Cortex of kidney (tissue), 1 donor: ENCODE results near the gene IKBKG.
"Not testable (repeated sequence)": the region's sequence is repeated elsewhere in the genome, so short reads cannot be mapped to it uniquely, and the experiment has no call there.

ENCODE experiments used
- DNase-seq: peaks from one replicate; lab custom pipeline; 2025; lab: John Stamatoyannopoulos, UW

The IKBKG gene

GRCh38 chrX:154558896-154559295 is 11.5 kb downstream of the IKBKG start:
- DNase-seq: not testable (repeated sequence)

- not testable (repeated sequence) for DNase-seq
Measured at GRCh38 chrX:154560326-154560725, 12.9 kb downstream of the IKBKG start.

- not testable (repeated sequence) for DNase-seq
Measured at GRCh38 chrX:154562295-154562694, 14.9 kb downstream of the IKBKG start.

- not testable (repeated sequence) for DNase-seq
Measured at GRCh38 chrX:154570361-154570760, 22.9 kb downstream of the IKBKG start.

GRCh38 chrX:154573061-154573460 is 25.6 kb downstream of the IKBKG start:
- DNase-seq: not testable (repeated sequence)

DNA sequence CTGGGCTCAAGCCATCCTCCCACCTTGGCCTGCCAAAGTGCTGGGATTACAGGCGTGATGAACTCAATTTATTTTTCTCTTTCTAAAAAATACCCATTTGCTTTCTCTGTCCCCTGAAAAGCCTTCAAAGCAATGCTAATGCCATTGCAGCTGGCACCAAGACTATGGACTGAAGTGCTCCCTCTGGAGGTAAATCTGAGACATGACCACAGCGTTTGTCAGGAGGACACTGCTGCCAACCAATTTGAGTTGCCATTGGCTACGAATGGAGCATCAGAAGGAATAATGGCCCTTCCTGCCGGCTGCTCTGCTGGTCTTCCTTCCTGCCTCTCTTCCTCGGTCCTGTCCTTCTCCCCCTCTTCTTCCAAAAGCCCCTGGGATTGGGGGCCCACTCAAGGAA is 27.7 kb downstream of the IKBKG start:
- DNase-seq: not testable (repeated sequence)

DNA sequence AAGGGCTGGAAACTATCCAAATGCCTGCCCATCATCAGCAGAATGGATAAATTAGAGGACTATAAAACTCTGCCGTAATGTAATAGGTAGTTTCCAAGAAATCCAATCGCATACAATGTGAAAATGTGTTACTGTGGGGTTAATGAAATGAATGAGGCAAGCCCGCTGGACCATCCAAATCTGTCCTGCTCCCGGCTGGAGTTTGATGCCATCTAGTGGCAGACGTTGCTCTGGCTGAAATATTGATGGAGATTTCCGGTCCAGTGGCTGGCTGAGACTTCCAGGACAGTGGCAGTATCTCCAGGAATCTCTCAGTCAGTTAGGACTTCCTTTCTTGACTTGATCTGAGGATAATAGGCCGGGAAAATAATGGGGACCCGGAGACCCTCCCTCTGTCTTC is 35.6 kb downstream of the IKBKG start:
- not testable (repeated sequence) for DNase-seq

DNA sequence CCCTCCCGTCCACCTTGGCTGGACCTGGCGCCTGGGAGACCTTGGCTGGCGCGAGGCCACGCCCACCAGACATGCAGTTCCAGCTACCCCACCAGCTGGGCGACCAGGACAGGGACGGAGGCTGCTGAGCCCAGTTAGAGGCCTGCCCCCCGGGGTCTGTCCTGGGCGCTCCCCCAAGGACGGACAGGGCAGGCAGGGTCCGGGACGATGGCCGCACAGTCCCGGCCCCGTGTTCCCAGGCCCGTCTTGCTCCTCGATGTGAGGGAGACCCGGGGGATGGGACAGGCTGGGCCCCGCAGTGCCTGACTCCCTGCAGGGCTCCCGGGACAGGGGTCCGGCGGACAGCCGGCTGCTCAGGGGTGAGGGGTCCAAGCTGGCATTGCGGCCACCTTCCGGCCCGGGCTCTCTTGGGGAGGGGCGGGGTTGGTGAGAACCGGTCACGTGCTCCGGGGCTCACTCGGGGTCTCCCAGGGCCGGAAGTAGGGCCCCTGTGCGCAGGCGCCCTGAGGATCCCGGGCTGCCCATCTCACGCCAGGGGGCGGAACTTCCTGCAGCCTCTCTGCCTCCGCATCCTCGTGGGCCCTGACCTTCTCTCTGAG is 37.3 kb downstream of the IKBKG start, which contains the start of gene CTAG1A:
Gene CTAG1A (plus strand): TSS at position 549 of the 599 bp plus-strand sequence. CDS start 74 bp downstream, outside the sequence.
- not testable (repeated sequence) for DNase-seq

- DNase-seq: not testable (repeated sequence)
Measured at GRCh38 chrX:154590415-154590814, 43.0 kb downstream of the IKBKG start.

DNA sequence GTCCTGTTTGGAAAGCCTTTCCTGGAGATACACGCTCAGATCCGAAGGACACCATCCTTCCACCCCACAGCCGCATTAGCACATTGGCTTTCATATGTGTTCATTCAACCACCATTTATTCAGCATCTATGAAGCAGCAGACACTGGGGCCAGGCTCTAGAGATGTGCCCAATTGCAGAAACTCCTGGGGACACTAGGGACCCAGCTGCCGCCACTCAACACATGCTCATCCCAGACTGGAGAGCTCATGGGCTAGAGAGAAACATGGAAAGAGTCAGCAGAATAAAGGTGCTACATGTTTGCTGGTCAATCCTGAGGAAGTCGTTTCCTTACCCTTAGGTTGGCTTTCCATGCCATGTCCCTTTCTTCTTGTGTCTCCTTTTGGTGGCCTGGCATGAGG is 45.1 kb downstream of the IKBKG start:
- no peak for DNase-seq

GRCh38 chrX:154593201-154593600 is 45.8 kb downstream of the IKBKG start:
- no peak for DNase-seq

GRCh38 chrX:154594491-154594890 is 47.1 kb downstream of the IKBKG start:
- no peak for DNase-seq

GRCh38 chrX:154595559-154596249 is 48.3 kb downstream of the IKBKG start:
- no peak for DNase-seq

DNA sequence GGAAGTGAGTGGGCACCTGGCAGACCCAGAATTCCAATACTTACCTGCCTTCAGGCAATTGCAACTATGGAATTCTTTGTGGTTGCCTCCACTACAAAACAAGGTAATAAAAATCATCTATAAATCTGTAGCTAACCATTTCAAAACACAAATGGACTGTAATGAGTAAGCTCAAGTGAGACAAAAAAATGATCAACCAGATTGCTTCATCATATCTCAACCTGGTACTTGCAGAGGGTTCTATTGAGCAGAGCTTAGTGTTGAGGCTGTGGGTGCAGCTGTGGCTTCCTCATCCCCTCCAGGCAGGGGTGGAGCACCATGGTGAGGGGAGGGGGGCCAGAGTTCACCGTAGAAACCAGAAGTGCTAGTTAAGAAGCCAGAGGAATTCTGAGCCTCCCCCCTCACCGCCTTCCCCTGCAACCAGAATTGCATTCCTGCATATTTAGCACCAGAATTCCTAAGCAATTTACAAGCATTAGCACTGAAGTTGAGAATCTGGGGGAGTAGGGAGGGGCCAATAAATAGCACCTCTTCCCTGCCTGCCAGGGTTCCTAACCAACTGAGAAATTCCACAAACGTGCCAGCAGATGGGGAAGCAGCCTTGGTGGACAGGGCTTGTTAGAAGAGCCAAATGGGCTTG is 49.0 kb downstream of the IKBKG start:
- DNase-seq: no peak

DNA sequence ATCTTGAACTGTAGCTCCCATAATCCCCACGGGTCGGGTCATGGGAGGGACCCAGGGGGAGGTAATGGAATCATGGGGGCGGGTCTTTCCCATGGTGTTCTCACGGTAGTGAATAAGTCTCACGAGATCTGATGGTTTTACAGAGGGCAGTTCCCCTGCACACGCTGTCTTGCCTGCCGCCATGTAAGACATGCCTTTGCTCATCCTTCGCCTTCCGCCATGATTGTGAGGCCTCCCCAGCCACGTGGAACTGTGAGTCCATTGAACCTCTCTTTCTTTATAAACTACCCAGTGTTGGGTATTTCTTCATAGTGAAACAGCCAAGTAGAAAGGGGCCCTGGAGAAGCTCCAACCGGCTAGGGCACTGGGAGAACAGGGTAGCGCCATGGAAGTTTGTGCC is 49.8 kb downstream of the IKBKG start:
- no peak for DNase-seq

- DNase-seq: no peak
Measured at GRCh38 chrX:154598656-154599055, 51.2 kb downstream of the IKBKG start.

GRCh38 chrX:154599531-154599930 is 52.1 kb downstream of the IKBKG start:
- DNase-seq: no peak

DNA sequence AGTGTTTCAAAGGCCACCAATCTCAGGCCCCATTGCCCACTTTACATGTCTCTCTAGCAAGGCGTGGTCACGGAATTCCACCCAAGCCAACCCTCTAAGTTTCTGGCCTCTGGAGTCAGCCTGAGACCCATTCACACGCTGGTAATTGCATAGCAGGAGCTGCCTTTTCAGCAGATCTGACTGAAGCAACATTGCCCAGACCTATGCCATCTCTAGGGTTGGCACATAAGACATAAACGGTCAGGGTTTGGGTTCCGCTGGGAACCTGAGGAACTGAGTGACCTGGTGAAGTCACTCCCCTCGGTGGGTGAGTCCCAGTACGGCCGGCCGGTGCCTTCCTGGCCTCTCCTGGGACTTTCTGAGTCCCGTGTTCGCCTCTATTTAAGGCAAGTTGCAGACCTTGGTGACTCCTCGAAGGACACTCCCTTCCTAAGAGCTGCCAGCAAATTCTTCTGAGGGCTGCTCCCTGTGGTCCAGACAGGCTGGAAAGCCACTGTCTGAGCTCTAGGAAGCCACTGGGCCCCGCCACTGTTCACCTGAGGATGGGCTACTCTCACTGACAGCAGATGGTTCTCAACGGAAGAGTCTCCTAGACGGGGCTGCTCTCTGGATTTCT is 53.4 kb downstream of the IKBKG start:
- DNase-seq: no peak

DNA sequence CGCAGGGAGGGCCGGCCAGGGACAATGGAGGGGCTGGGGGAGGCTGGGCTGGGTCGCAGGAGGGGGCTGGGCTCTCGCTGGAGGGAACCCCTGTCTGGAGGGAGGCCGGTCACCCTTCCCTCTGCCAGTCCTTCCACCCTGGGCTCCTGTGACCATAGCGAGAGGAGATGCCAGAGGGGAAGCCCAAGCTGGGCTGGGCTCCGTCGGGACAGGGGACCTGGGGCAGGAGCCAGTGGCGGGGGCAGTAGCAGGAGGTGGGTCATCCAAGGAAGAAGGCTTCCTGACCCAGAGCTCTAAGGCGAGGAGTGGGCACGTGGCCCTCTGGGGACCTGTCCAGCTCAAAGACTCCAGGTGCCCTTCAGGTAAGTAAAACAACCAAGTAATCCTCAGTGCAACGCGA is 54.8 kb downstream of the IKBKG start:
- DNase-seq: no peak

- DNase-seq: no peak
Measured at GRCh38 chrX:154602766-154603437, 55.5 kb downstream of the IKBKG start.

GRCh38 chrX:154603438-154604430 is 56.3 kb downstream of the IKBKG start:
- DNase-seq: no peak
